HEK293T (cell line): ENCODE results near the gene VSTM5.

Experiments
- ARNT ChIP-seq: fragments of 450-650 bp; IDR thresholded peaks from 2 replicates; pipeline ENCODE4 v1.6.1; 2017; ENCODE audit warnings: mild to moderate bottlenecking
- BHLHE40 ChIP-seq: fragments of 450-650 bp; IDR thresholded peaks from 2 replicates; pipeline ENCODE4 v1.6.1; 2016; ENCODE audit warnings: mild to moderate bottlenecking, moderate library complexity, borderline replicate concordance
- ELF4 ChIP-seq: fragments of 450-650 bp; IDR thresholded peaks from 2 replicates; pipeline ENCODE4 v1.6.1; 2017; ENCODE audit warnings: antibody characterized with exemption
- FOXA1 ChIP-seq: fragments of 450-650 bp; IDR thresholded peaks from 2 replicates; pipeline ENCODE4 v1.6.1; 2016; ENCODE audit warnings: mild to moderate bottlenecking
- FOXK2 ChIP-seq: fragments of 450-650 bp; IDR thresholded peaks from 2 replicates; pipeline ENCODE4 v1.6.1; 2016; ENCODE audit warnings: mild to moderate bottlenecking
- FOXM1 ChIP-seq: fragments of 450-650 bp; IDR thresholded peaks from 2 replicates; pipeline ENCODE4 v1.6.1; 2017; ENCODE audit warnings: mild to moderate bottlenecking, borderline replicate concordance
- HDGF ChIP-seq: fragments of 450-650 bp; IDR thresholded peaks from 2 replicates; pipeline ENCODE4 v1.6.1; 2017; ENCODE audit warnings: antibody characterized with exemption, borderline replicate concordance
- SP1 ChIP-seq: fragments of 450-650 bp; IDR thresholded peaks from 2 replicates; pipeline ENCODE4 v1.6.1; 2017
- SUZ12 ChIP-seq: fragments of 450-650 bp; IDR thresholded peaks from 2 replicates; pipeline ENCODE4 v1.6.1; 2016; ENCODE audit warnings: mild to moderate bottlenecking
- TARDBP ChIP-seq: fragments of 450-650 bp; IDR thresholded peaks from 2 replicates; pipeline ENCODE4 v1.6.1; 2016
- ZNF384 ChIP-seq: fragments of 450-650 bp; IDR thresholded peaks from 2 replicates; pipeline ENCODE4 v1.6.1; 2016

DNA sequence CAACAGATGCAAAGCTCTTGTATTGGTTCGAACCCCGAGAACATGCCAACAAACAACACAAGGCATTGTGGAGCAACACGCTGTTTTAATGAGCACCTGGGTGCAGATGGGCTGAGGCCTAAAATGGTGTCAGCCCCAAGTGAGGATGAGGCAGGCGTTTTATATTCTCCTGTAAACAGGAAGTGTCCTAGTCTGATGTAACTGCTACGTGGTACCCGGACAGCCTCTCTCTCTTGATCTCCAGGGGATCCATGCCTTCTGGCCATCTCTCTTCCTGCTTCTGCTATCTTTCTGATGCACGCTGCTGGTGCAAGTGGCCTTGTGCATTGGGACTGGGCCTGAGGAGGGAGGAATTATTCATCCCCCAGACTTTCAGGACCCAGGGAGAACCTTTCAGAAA, 19.4 kb upstream of the VSTM5 start:
- TF ChIP-seq FOXM1 (no peak), SUZ12 (no peak), SP1 (no peak), FOXK2 (no peak), ARNT (no peak), ZNF384 (no peak), ELF4 (no peak), BHLHE40 (no peak), HDGF (no peak), FOXA1 (no peak), TARDBP (no peak)
